Ramos (cell line): ENCODE data around the gene SYT13.

Experiments
- in situ Hi-C: fragments of 300-500 bp; cut with MboI; formaldehyde crosslinking; loops from one replicate; pipeline ENCODE4 v1.14.3; 2022; ENCODE audit warnings: low sequenced_read_pairs; ENCODE audit not compliant: unreplicated experiment

SYT13 gene

DNA sequence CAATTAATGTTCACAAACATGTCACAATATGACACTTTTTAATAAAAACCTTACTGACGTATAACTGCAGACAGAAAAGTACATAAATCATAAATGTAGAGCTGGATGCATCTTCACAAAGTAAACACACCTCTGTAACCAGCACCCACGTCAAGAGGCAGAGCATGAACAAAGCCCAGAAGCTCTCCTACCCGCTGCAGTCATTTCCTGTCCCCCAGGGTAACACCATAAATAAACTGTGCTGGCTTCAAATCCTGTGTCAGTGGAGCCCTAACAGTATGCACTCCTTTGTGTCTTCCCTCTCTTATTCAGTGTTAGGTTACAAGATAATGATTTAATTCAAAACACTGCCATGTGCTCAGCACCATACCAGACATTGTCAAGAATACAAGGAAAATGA is 5.7 kb downstream of the SYT13 start:
- in situ Hi-C loops, result no loop called here

DNA sequence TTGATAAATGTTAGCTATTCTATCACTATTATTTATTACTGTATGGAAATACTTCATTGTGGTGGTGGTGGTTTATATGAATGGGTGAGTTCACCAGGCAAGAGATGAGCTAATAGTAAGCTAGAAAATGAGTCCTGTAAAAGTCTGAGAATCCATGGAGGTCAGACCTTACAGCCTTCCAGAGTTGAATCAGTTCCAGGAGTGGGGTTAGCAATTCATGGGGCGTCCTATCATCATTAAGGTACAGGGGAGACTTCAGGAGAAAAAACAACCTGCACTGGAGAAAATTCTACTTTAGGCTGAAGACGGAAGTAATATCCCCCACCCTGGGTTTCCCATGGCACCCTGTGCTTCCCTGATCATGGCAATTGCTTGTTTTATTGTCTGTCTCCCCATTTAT is 6.5 kb downstream of the SYT13 start:
- in situ Hi-C loops, result no loop called here

DNA sequence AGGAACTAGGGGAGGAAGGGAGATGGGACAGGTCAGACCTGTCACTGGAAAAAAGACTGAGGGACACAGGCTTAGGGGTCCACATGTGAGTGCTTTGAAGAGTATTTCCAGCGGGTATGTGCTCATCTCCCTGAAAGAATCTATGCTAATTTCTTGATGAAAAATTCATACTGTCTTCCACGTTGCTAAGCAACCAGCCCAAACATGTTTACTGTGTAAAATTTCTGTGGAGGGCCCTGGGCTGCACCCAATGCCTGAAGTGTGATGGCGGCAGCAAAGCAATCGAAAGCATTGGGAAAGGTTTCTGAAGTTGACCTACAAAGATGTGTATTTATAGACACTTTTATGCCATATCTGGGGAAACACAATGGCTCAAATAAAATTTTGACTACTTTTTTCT is 7.4 kb downstream of the SYT13 start:
- in situ Hi-C loops, result no loop called here

GRCh38 chr11:45275828-45276227 is 10.3 kb downstream of the SYT13 start:
- in situ Hi-C loops, result no loop called here

GRCh38 chr11:45274206-45274605 is 11.9 kb downstream of the SYT13 start:
- in situ Hi-C loops, result no loop called here

DNA sequence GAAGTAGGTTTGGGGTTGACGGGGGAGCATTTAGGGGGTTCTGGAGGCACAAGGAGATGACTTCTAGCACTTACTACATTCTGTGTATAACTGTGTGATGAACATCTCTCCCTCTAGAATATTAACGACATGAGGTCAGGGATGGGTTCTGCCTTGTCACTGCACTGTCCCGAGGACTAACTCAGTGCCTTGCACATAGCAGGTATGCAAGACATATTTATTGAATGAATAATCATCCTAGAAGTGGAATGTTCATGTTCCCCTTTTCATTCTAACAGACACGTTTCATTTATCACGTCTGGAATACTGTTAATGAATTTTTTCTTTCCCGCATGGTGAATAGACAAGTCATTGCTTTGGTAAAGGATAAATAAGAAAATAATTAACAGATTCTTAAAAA is 12.6 kb downstream of the SYT13 start:
- in situ Hi-C loops, result no loop called here

- in situ Hi-C loops, result no loop called here
These were observed 13.4 kb downstream of the SYT13 start for GRCh38 chr11:45272701-45273100.

GRCh38 chr11:45270946-45271716 is 15.0 kb downstream of the SYT13 start:
- in situ Hi-C loops, result no loop called here

DNA sequence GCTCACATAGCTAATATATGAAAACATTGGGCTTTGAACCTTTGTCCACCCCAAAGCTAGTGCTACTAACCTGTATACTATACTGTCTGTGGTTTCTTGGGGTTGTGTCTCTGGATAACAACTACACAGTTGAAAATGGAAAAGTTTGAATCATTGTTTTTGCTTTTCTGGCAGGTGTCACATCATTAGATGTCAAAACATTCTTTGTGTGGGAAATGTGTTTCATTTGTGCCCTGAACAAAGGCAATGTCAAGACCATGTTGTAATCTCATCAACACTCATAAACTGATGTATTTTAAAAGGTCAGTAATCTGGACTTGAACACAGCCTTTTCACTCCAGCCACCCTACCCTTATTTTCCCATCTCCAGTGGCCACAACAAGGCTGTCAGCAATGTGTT is 16.5 kb downstream of the SYT13 start:
- in situ Hi-C loops, result loop anchor here (10.0 kb wide), 1 partner anchor 65 kb away; no protein-coding TSS in a partner anchor

DNA sequence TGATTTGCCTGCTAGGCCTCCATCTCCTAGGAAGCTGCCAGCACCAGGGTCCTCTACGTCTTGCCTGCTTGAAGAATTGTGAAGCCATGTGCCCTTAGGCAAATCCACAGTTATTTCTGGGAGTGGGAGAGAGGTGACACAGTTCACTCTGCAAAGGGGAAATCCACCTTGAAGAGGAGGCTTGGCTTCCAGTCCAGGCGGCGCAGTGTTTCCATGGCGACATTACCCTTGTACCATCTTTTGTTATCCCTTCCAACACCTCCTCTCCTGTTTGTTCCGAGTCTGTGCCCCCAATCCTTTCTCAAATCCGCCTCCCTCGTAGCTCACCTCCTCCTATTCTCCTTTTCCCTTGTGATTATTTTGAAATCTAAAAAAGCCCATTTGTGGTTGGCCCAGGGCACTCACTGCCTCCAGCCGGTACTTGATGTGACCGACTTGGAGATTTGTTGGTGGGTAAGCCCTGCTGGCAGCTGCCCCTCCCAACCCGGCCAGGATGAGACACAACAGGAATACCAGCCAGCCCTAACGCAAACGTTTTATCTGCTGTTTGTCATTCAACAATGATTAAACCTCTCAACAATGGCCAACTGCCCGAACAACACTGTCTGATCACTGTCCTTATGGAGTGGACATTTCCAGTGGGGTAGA is 18.4 kb downstream of the SYT13 start:
- in situ Hi-C loops, result loop anchor here (10.0 kb wide), 1 partner anchor 63 kb away; no protein-coding TSS in a partner anchor

GRCh38 chr11:45267052-45267451 is 19.1 kb downstream of the SYT13 start:
- in situ Hi-C loops, result loop anchor here (10.0 kb wide), 1 partner anchor 62 kb away; no protein-coding TSS in a partner anchor

DNA sequence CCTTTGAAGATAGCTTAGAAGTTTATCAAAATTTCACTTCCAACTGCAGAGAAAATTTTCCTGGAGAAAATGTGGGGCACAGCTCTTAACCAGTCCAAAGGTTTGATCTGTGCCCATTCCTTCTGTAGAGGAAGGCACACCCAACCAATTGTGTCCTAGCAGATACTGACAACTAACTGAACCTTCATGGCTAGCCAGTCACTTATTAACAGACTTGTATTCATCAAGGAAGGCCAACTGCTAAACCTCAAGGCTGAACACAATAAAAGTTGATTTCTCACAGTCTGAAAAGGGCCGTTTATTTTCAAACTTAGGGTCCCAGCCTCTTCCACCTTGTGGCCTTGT is 19.5 kb downstream of the SYT13 start:
- in situ Hi-C loops, result loop anchor here (10.0 kb wide), 1 partner anchor 62 kb away; no protein-coding TSS in a partner anchor

GRCh38 chr11:45265969-45266675 is 20.0 kb downstream of the SYT13 start:
- in situ Hi-C loops, result loop anchor here (10.0 kb wide), 1 partner anchor 61 kb away; no protein-coding TSS in a partner anchor

DNA sequence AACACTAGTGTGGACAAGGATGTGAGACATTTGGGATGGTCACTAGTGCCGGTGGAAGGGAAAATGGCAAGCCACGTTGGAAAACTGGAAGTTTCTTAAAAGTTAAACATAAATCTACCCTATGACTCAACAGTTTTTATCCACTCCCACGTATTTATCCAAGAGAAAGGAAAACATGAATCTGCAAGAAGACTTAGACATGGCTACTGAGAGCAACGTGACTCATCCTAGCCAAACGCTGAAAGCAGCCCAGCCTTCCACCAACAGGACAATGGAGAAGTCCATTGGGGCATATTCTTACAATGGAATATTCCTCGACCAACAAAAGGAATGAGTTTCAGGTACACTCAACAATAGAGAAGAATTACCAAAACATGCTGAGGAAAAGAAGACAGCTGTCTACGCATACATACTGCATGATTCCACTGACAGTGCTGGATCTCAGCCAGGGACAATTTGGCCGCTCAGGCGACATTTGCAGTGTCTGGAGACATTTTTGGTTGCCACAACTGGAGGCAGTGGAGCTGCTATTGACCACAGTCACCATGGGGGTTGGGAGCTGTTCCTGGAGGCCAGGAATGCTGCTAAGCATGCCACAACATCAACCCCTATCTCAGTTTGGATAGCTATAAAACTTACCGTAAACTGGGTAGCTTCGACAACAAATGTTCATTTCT is 21.2 kb downstream of the SYT13 start:
- in situ Hi-C loops, result loop anchor here (10.0 kb wide), 1 partner anchor 60 kb away; no protein-coding TSS in a partner anchor

DNA sequence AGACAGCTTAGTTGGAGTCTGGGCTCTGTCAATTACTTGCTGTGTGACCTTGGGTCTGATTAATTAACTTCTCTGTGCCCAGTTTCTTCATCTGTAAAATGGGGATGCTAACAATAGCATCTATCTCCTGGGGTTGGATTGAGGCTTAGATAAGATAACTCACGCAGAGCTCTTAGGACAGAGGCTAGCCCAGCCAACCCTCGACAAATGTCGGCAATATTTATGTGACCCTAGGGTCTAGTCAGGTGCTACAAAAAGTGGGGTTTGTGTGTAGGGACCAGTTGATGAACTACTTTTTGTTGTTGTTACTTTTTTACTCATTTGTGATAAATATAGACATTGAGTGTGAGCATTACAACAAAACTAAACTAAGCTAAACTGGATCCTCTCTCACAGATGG is 22.4 kb downstream of the SYT13 start:
- in situ Hi-C loops, result loop anchor here (10.0 kb wide), 1 partner anchor 59 kb away; no protein-coding TSS in a partner anchor

GRCh38 chr11:45262900-45263299 is 23.2 kb downstream of the SYT13 start:
- in situ Hi-C loops, result loop anchor here (10.0 kb wide), 1 partner anchor 58 kb away; no protein-coding TSS in a partner anchor

GRCh38 chr11:45260071-45260470 is 26.1 kb downstream of the SYT13 start:
- in situ Hi-C loops, result loop anchor here (10.0 kb wide), 1 partner anchor 55 kb away; no protein-coding TSS in a partner anchor

DNA sequence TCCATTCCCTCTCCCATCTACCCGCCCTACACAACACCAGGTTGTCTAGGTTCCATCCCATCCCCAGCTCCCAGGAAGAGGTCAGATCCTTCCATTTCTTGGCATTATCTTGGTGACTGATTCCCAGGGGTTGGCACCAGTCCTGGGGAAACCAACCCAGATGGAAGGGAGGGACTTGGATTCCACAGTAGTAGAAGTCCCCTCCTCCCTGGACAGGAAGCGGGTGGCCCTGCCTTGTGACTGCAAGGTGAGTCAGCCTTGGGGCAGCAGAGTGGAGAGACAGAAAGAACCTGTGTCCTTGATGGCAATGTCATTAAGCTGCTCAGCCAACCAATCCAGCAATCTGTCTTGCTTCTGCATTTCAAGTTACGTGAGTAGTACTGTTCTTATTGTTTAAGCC is 26.5 kb downstream of the SYT13 start:
- in situ Hi-C loops, result no loop called here

- in situ Hi-C loops, result no loop called here
These were observed 27.1 kb downstream of the SYT13 start for GRCh38 chr11:45258982-45259530.

GRCh38 chr11:45254070-45254469 is 32.1 kb downstream of the SYT13 start:
- in situ Hi-C loops, result no loop called here
